COLO668 (cell line): ENCODE data around the gene ARHGEF3.
"Not testable (repeated sequence)": the region's sequence is repeated elsewhere in the genome, so short reads cannot be mapped to it uniquely, and the experiment has no call there.

Source experiments
- DNase-seq: peaks from one replicate; lab custom pipeline; 2025; ENCODE audit not compliant: unreplicated experiment; lab: John Stamatoyannopoulos, UW

ARHGEF3 gene

GRCh38 chr3:56742887-56743286, 58.9 kb downstream of the ARHGEF3 start:
- DNase-seq = no peak

- no peak for DNase-seq
Measured at GRCh38 chr3:56739036-56739435, 62.7 kb downstream of the ARHGEF3 start.

GRCh38 chr3:56737006-56737405, 64.7 kb downstream of the ARHGEF3 start:
- no peak for DNase-seq

- no peak for DNase-seq
Measured at GRCh38 chr3:56732109-56732508, 69.6 kb downstream of the ARHGEF3 start.

GRCh38 chr3:56725175-56725574, 76.6 kb downstream of the ARHGEF3 start:
- no peak for DNase-seq

- no peak for DNase-seq
Measured at GRCh38 chr3:56724676-56725075, 77.1 kb downstream of the ARHGEF3 start.

GRCh38 chr3:56720849-56721248, 80.9 kb downstream of the ARHGEF3 start:
- no peak for DNase-seq

- not testable (repeated sequence) for DNase-seq
Measured at GRCh38 chr3:56718809-56719208, 82.9 kb downstream of the ARHGEF3 start.

- no peak for DNase-seq
Measured at GRCh38 chr3:56711344-56711743, 90.4 kb downstream of the ARHGEF3 start.

GRCh38 chr3:56707412-56707811, 94.3 kb downstream of the ARHGEF3 start:
- not testable (repeated sequence) for DNase-seq

- no peak for DNase-seq
Measured at GRCh38 chr3:56706629-56707028, 95.1 kb downstream of the ARHGEF3 start.

GRCh38 chr3:56704706-56705105, 97.0 kb downstream of the ARHGEF3 start:
- DNase-seq = no peak

GRCh38 chr3:56702490-56703315, 99.0 kb downstream of the ARHGEF3 start:
- peak; percentile 28 for DNase-seq

GRCh38 chr3:56700151-56700550, 101.6 kb downstream of the ARHGEF3 start:
- DNase-seq = no peak

- no peak for DNase-seq
Measured at GRCh38 chr3:56694867-56695683, 106.7 kb downstream of the ARHGEF3 start.

- DNase-seq = no peak
Measured at GRCh38 chr3:56693750-56694149, 108.0 kb downstream of the ARHGEF3 start.

GRCh38 chr3:56692520-56693433, 109.0 kb downstream of the ARHGEF3 start:
- DNase-seq = not testable (repeated sequence)

GRCh38 chr3:56692001-56692365, 109.8 kb downstream of the ARHGEF3 start:
- DNase-seq = not testable (repeated sequence)

GRCh38 chr3:56691165-56692000, 110.4 kb downstream of the ARHGEF3 start:
- no peak for DNase-seq

- no peak for DNase-seq
Measured at GRCh38 chr3:56689303-56689702, 112.4 kb downstream of the ARHGEF3 start.
